Type B pancreatic cell (in vitro differentiated cells): ENCODE measurements around the gene SOCS1. TPM values are rescaled to one million over a fixed set of nuclear protein-coding genes. Genes with fewer than 3 reads are reported as not detected.
A peak's percentile ranks its signal among the peaks of the same experiment; 100 is the strongest.

Experiments used
- DNase-seq: peaks from one replicate; pipeline ENCODE4 v3.0.0; 2021; ENCODE audit warnings: mixed read lengths; ENCODE audit not compliant: unreplicated experiment; ENCODE audit errors: extremely low spot score
- H3K27ac Mint-ChIP-seq: 2 replicates; pipeline ENCODE4 v1.8.0; 2021; ENCODE audit warnings: mild to moderate bottlenecking, mixed read lengths
- H3K27me3 Mint-ChIP-seq: 2 replicates; pipeline ENCODE4 v1.8.0; 2021; ENCODE audit warnings: mixed read lengths
- H3K36me3 Mint-ChIP-seq: 2 replicates; pipeline ENCODE4 v1.8.0; 2021; ENCODE audit warnings: mixed read lengths
- H3K4me1 Mint-ChIP-seq: one replicate; pipeline ENCODE4 v1.8.0; 2021; ENCODE audit warnings: mixed read lengths; ENCODE audit not compliant: unreplicated experiment
- H3K4me3 Mint-ChIP-seq: 2 replicates; pipeline ENCODE4 v1.8.0; 2021; ENCODE audit warnings: mild to moderate bottlenecking, mixed read lengths
- H3K9me3 Mint-ChIP-seq: 2 replicates; pipeline ENCODE4 v1.8.0; 2021; ENCODE audit warnings: mixed read lengths
- CTCF ChIP-seq: fragments of 200-600 bp; sonication (generic); conservative IDR thresholded peaks from 2 replicates; pipeline ENCODE4 v1.5.0; 2021; ENCODE audit warnings: antibody characterized with exemption, mild to moderate bottlenecking
- total RNA-seq: library from RNA; stranded (reverse); gene quantifications from 2 replicates; pipeline ENCODE4 v1.2.1, GENCODE V29; 2021; ENCODE audit warnings: low replicate concordance

Gene SOCS1
- total RNA-seq, 1 donor from 2014 or later: 14.5 TPM

- H3K27ac Mint-ChIP-seq: peak within 1 kb of the TSS; percentile 65
- no peak for TF ChIP-seq CTCF
- H3K9me3 Mint-ChIP-seq: no peaks in the 10 kb centered on the region
- no peak within 1 kb of the TSS for H3K4me3 Mint-ChIP-seq
- H3K27me3 Mint-ChIP-seq: no peaks in the 10 kb centered on the region
- DNase-seq: no peak
- no peaks in the 10 kb centered on the region for H3K36me3 Mint-ChIP-seq
- H3K4me1 Mint-ChIP-seq: peaks cover 11% of the 10 kb centered on the region
These were observed 17.1 kb upstream of the SOCS1 start, which contains the start of gene PRM3 for GRCh38 chr16:11272921-11273720. PRM3 (minus strand) TSS chr16:11273629; CDS start chr16:11273595, 34 bp downstream.

- Mint-ChIP-seq H3K9me3 (no peaks in the 10 kb centered on the region), H3K4me3 (no peak overlapping the region), H3K27ac (no peak overlapping the region), H3K36me3 (no peaks in the 10 kb centered on the region), H3K4me1 (peaks cover 11% of the 10 kb centered on the region), H3K27me3 (no peaks in the 10 kb centered on the region)
- no peak for DNase-seq
- TF ChIP-seq CTCF: no peak
These were observed 16.5 kb upstream of the SOCS1 start for GRCh38 chr16:11272484-11272883.

- TF ChIP-seq CTCF: no peak
- Mint-ChIP-seq H3K4me1 (peaks cover 11% of the 10 kb centered on the region), H3K36me3 (no peaks in the 10 kb centered on the region), H3K4me3 (no peak overlapping the region), H3K9me3 (no peaks in the 10 kb centered on the region), H3K27me3 (no peaks in the 10 kb centered on the region), H3K27ac (no peak overlapping the region)
- DNase-seq: no peak
These were observed 15.6 kb upstream of the SOCS1 start for GRCh38 chr16:11271610-11272009.

- H3K9me3 Mint-ChIP-seq: no peaks in the 10 kb centered on the region
- H3K27ac Mint-ChIP-seq: no peak overlapping the region
- peaks cover 11% of the 10 kb centered on the region for H3K4me1 Mint-ChIP-seq
- no peak for TF ChIP-seq CTCF
- no peaks in the 10 kb centered on the region for H3K27me3 Mint-ChIP-seq
- DNase-seq: no peak
- H3K36me3 Mint-ChIP-seq: no peaks in the 10 kb centered on the region
- H3K4me3 Mint-ChIP-seq: no peak overlapping the region
These were observed 14.7 kb upstream of the SOCS1 start for GRCh38 chr16:11270602-11271162.

- DNase-seq: no peak
- no peaks in the 10 kb centered on the region for H3K9me3 Mint-ChIP-seq
- peaks cover 8% of the 10 kb centered on the region for H3K4me1 Mint-ChIP-seq
- no peaks in the 10 kb centered on the region for H3K27me3 Mint-ChIP-seq
- no peak within 1 kb of the TSS for H3K4me3 Mint-ChIP-seq
- H3K36me3 Mint-ChIP-seq: no peaks in the 10 kb centered on the region
- TF ChIP-seq CTCF: no peak
- no peak within 1 kb of the TSS for H3K27ac Mint-ChIP-seq
These were observed 12.9 kb upstream of the SOCS1 start, which contains the start of gene TNP2 for GRCh38 chr16:11268921-11269375. TNP2 (minus strand) TSS chr16:11269325; CDS start chr16:11269262, 63 bp downstream.
